Regular cardiac myocyte (primary cell): ENCODE results near the gene ANKRD40. TPM values are rescaled to one million over a fixed set of nuclear protein-coding genes. Genes with fewer than 3 reads are reported as not detected.

Experiments
- total RNA-seq: library from RNA; depleted of rRNA; stranded (reverse); fragments of >200 nt; gene quantifications from 2 replicates; pipeline ENCODE4 v1.2.3, GENCODE V29; 2014

The ANKRD40 gene
- 27.8 and 29.9 TPM in 2 replicates for total RNA-seq

DNA sequence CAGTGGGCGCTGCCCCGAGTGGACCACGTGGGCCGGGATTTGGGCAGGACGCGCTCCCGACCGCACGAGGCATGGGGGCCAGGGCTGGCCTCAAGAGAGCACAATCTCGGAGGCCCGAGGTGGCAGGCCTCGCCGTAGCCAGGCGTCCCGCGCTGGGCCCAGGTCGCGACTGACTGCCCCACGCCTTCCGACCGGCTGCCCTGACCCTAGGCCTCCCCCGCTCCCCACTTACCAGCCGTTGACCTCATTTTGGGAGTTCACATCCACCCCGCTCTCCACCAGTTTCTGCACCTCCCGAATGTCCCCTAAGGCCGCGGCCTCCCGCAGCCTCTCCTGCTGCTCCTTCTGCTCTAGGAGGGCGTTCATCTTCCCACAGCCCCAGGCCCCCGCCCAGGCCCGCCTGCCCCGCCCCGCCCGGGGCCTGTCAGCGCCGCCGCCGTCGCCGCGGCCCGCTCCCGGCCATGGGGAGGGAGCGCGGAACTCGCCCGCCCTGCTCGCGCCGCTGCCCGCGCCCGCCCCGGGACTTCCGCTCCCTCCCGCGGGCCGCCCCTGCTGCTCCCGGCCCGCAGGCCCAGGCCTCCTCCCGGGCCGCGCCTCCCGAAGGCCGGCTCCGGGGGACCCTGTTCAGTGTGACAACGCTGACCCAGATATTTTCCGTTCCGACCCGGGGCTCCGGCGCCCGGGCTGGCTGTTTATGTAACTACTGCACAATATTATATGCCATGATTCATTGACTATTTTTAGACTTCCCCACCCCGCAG is at the start of gene ANKRD40:
TSS of gene ANKRD40 (minus strand) at position 626 of the 761 bp plus-strand sequence. CDS start at position 366, 260 bp downstream.

GRCh38 chr17:50719144-50719923 is 11.6 kb upstream of the ANKRD40 start, which contains the start of gene LUC7L3:
Gene LUC7L3 (plus strand): TSS chr17:50719603. CDS start chr17:50719733, 130 bp downstream.

Other genes starting within 250 kb of the ANKRD40 start
- not detected in 2 replicates for gene CHAD, start 239.0 kb downstream of the ANKRD40 start, total RNA-seq
- gene RSAD1, start 229.1 kb downstream of the ANKRD40 start, total RNA-seq, result 16.9 and 20.1 TPM in 2 replicates
- 0.77 and 2.3 TPM in 2 replicates for gene MYCBPAP, start 199.5 kb downstream of the ANKRD40 start, total RNA-seq
- not detected in 2 replicates for gene EPN3, start 175.2 kb downstream of the ANKRD40 start, total RNA-seq
- 40.1 and 59.2 TPM in 2 replicates for gene SPATA20, start 160.7 kb downstream of the ANKRD40 start, total RNA-seq
- gene CACNA1G, start 147.2 kb downstream of the ANKRD40 start, total RNA-seq, result under 0.01 TPM in 2 replicates
- 1.2 and 13.0 TPM in 2 replicates for gene ABCC3, start 73.0 kb downstream of the ANKRD40 start, total RNA-seq
- gene LUC7L3, start 11.7 kb upstream of the ANKRD40 start, total RNA-seq, result 15.0 and 22.0 TPM in 2 replicates
- 0.28 TPM in 1 of 2 replicates, not detected in the other for gene ANKRD40CL, start 59.6 kb upstream of the ANKRD40 start, total RNA-seq
- gene WFIKKN2, start 127.7 kb upstream of the ANKRD40 start, total RNA-seq, result under 0.01 and 0.19 TPM in 2 replicates
- gene TOB1, start 158.4 kb upstream of the ANKRD40 start, total RNA-seq, result 6.5 and 9.9 TPM in 2 replicates